Skeletal muscle tissue (tissue), 4 donors: ENCODE results near the gene VPS45. TPM values are rescaled to one million over a fixed set of nuclear protein-coding genes. Genes with fewer than 3 reads are reported as not detected.
A peak's percentile ranks its signal among the peaks of the same experiment; 100 is the strongest.

Source experiments
- H3K27ac ChIP-seq: one replicate; pipeline ENCODE4 v1.7.0; 2013; ENCODE audit warnings: mild to moderate bottlenecking, low read depth, low read length, inconsistent platforms
- H3K27me3 ChIP-seq, 3 donors: one replicate each; pipeline ENCODE4 v1.7.0; 2013; ENCODE audit warnings: low read length in 3 of 3; ENCODE audit not compliant: control insufficient read depth in 3 of 3, insufficient read depth in 3 of 3
- H3K36me3 ChIP-seq, 3 donors: one replicate each; pipeline ENCODE4 v1.7.0; 2013; ENCODE audit warnings: low read length in 3 of 3; ENCODE audit not compliant: control insufficient read depth in 3 of 3, insufficient read depth in 3 of 3
- H3K4me1 ChIP-seq, 3 donors: one replicate each; pipeline ENCODE4 v1.7.0; 2013; ENCODE audit warnings: low read length in 3 of 3, mild to moderate bottlenecking in 3 of 3; ENCODE audit not compliant: control insufficient read depth in 3 of 3, insufficient read depth in 3 of 3
- H3K4me3 ChIP-seq, 3 donors: one replicate each; pipeline ENCODE4 v1.7.0; 2013; ENCODE audit warnings: low read length in 3 of 3
- H3K9ac ChIP-seq, 3 donors: one replicate each; pipeline ENCODE4 v1.7.0; 2013; ENCODE audit warnings: low read length in 3 of 3, mild to moderate bottlenecking in 3 of 3, moderate library complexity in 2 of 3, low read depth in 1 of 3
- H3K9me3 ChIP-seq, 3 donors: one replicate each; pipeline ENCODE4 v1.7.0; 2013; ENCODE audit warnings: low read length in 3 of 3; ENCODE audit not compliant: control insufficient read depth in 3 of 3
- total RNA-seq: library from RNA; depleted of rRNA; stranded (reverse); fragments of >200 nt; gene quantifications from one replicate; pipeline ENCODE4 v1.2.3, GENCODE V29; 2014
- donor health status: Osteomylitis.

Gene VPS45
- total RNA-seq, 1 donor from 2014 or later, result 41.2 TPM

DNA sequence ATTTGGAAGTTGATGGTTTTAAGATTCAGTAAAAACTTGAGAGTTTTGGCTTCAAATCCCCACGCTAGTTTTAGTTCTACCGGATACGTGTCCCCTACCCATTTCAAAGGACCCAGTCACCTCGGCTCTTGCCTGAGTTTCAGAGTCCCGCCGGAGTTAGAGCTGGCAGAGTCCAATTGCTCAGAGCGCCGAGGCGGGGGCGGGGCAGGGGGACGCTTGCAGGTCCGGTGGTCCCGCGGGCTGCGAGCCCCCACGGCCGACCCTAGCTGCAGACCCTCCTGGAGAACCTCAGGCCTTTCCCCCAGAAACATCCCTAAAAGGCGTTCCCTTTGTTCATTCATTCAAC lies 765 bp upstream of the VPS45 start:
- peaks cover 16 to 26% (median 18%) of the 10 kb centered on the region in 3 donors for H3K4me1 ChIP-seq
- no peaks in the 10 kb centered on the region for H3K27me3 ChIP-seq
- no peaks in the 10 kb centered on the region for H3K9me3 ChIP-seq

GRCh38 chr1:150068109-150068435 lies 496 bp downstream of the VPS45 start:
- H3K9ac ChIP-seq, result peak overlapping the region; percentile 90 to 92 (median 91)
- peak overlapping the region; percentile 83 for H3K27ac ChIP-seq
- H3K9me3 ChIP-seq, result no peaks in the 10 kb centered on the region

More for the DNA sequence above, 765 bp upstream of the VPS45 start:
- H3K4me3 ChIP-seq, result peak overlapping the region; percentile 96 to 98 (median 97)
- peak overlapping the region; percentile 90 to 92 (median 91) for H3K9ac ChIP-seq
- peak overlapping the region; percentile 83 for H3K27ac ChIP-seq
- H3K36me3 ChIP-seq, result peaks cover 0 to 10% (median 6%) of the 10 kb centered on the region in 3 donors

GRCh38 chr1:150069923-150070322 lies 2.3 kb downstream of the VPS45 start:
- H3K36me3 ChIP-seq, result peaks cover 0 to 18% (median 15%) of the 10 kb centered on the region in 3 donors
- no peaks in the 10 kb centered on the region for H3K27me3 ChIP-seq
- no peak overlapping the region for H3K27ac ChIP-seq
- H3K9ac ChIP-seq, result no peak overlapping the region
- no peak overlapping the region for H3K4me3 ChIP-seq
- peaks cover 16 to 25% (median 18%) of the 10 kb centered on the region in 3 donors for H3K4me1 ChIP-seq
- H3K9me3 ChIP-seq, result no peaks in the 10 kb centered on the region

More at GRCh38 chr1:150068109-150068435, 496 bp downstream of the VPS45 start:
- Histone ChIP-seq H3K36me3 (peaks cover 0 to 14% (median 13%) of the 10 kb centered on the region in 3 donors), H3K4me3 (peak overlapping the region; percentile 96 to 98 (median 97)), H3K4me1 (peaks cover 16 to 26% (median 18%) of the 10 kb centered on the region in 3 donors), H3K27me3 (no peaks in the 10 kb centered on the region)

DNA sequence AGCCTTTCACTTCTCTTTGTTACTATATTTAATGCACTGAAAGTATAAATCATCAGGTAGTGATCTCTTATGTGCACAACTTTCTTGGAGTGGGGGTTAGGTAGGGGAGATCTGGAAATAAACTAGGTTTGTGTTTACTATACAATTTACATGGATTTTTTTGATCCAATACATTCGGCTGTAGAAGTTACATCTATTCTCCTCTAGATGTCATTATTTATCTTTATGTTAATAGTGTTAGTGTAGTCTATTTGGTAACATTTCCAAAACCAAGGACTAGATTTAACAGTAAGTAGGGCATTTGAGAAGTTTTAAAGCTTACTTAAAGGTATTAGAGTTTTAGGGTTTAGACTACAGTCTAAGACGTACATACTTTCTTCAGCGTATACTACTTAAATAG lies 5.4 kb downstream of the VPS45 start:
- Histone ChIP-seq H3K4me3 (no peak overlapping the region), H3K9me3 (no peaks in the 10 kb centered on the region), H3K36me3 (peaks cover 8 to 35% (median 30%) of the 10 kb centered on the region in 3 donors)

DNA sequence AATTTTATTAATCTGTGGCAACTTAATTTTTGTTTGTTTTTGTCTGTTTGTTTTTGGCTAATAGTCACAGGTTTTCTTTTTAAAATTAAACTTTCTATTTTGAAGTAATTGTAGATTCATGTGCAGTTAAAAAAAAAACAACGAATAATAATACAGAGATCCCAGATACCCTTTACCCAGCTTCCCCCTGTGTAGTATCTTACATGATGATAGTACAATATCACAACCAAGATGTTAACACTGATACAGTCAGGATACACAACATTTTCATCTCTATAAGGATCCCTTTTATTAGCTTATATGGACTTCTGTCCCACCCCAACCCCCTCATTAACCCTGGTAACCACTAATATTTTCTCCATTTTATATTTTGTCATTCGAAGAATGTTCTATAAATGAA lies 5.9 kb downstream of the VPS45 start:
- Histone ChIP-seq H3K4me1 (peaks cover 3 to 6% (median 5%) of the 10 kb centered on the region in 3 donors), H3K9ac (no peak overlapping the region), H3K36me3 (peaks cover 12 to 39% (median 36%) of the 10 kb centered on the region in 3 donors), H3K27ac (no peak overlapping the region), H3K4me3 (no peak overlapping the region), H3K27me3 (no peaks in the 10 kb centered on the region), H3K9me3 (no peaks in the 10 kb centered on the region)

More for the DNA sequence above, 5.4 kb downstream of the VPS45 start:
- Histone ChIP-seq H3K4me1 (peaks cover 5 to 8% (median 7%) of the 10 kb centered on the region in 3 donors), H3K27me3 (no peaks in the 10 kb centered on the region), H3K9ac (no peak overlapping the region), H3K27ac (no peak overlapping the region)

GRCh38 chr1:150076066-150076465 lies 8.5 kb downstream of the VPS45 start:
- peaks cover 0 to 6% (median 0%) of the 10 kb centered on the region in 3 donors for H3K4me1 ChIP-seq
- no peak overlapping the region for H3K4me3 ChIP-seq
- H3K27ac ChIP-seq, result no peak overlapping the region
- H3K9ac ChIP-seq, result no peak overlapping the region
- no peaks in the 10 kb centered on the region for H3K27me3 ChIP-seq
- H3K9me3 ChIP-seq, result no peaks in the 10 kb centered on the region
- peaks cover 16 to 39% (median 37%) of the 10 kb centered on the region in 3 donors for H3K36me3 ChIP-seq

DNA sequence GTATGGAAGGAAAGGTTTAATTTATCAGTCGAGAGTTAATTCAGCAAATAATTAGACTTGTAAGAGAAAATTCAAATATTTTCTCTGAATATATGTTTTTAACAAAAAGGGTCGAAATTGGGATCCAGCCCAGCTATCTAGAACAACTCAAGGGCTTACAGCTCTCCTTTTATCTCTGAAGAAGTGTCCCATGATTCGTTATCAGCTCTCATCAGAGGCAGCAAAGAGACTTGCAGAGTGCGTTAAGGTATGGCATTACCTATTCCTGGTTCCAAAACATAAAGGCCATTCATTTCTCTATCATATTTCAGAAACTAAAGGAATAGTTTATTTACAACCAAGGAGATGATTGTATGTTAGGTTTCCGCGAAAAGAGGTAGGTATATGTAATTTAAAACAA lies 9.4 kb downstream of the VPS45 start:
- Histone ChIP-seq H3K27ac (no peak overlapping the region), H3K27me3 (no peaks in the 10 kb centered on the region), H3K4me3 (no peak overlapping the region), H3K4me1 (peaks cover 0 to 6% (median 0%) of the 10 kb centered on the region in 3 donors), H3K36me3 (peaks cover 16 to 44% (median 41%) of the 10 kb centered on the region in 3 donors), H3K9me3 (no peaks in the 10 kb centered on the region), H3K9ac (peak overlapping the region in 1 of 3 donors; percentile 5)

DNA sequence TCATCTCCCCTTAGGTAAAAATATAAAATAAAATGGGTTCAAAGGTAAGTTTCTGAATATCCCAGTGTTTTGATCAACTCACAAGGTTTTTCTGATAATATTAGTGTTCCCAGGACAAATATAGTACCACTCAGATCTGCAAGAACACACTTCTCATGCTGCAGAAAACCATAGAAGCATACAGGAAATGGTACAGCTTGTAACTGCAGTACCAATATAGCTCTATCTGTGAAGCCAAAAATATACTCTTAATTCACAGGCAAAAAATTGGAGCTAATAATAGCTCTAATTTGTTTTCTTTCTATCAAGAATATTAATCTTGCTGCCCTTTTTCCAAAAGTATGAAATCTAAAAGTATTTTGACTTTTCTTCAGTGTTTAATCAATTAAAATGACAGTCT lies 13.2 kb downstream of the VPS45 start:
- Histone ChIP-seq H3K27me3 (no peaks in the 10 kb centered on the region), H3K27ac (no peak overlapping the region), H3K4me3 (no peak overlapping the region), H3K36me3 (peaks cover 24 to 54% (median 54%) of the 10 kb centered on the region in 3 donors), H3K9ac (peak overlapping the region in 1 of 3 donors; percentile 27), H3K9me3 (no peaks in the 10 kb centered on the region), H3K4me1 (peaks cover 0 to 6% (median 0%) of the 10 kb centered on the region in 3 donors)

GRCh38 chr1:150082494-150082893 lies 14.9 kb downstream of the VPS45 start:
- Histone ChIP-seq H3K36me3 (peaks cover 21 to 46% (median 44%) of the 10 kb centered on the region in 3 donors), H3K9me3 (no peaks in the 10 kb centered on the region), H3K4me1 (peaks cover 0 to 6% (median 0%) of the 10 kb centered on the region in 3 donors), H3K9ac (no peak overlapping the region), H3K4me3 (no peak overlapping the region), H3K27me3 (no peaks in the 10 kb centered on the region), H3K27ac (no peak overlapping the region)

DNA sequence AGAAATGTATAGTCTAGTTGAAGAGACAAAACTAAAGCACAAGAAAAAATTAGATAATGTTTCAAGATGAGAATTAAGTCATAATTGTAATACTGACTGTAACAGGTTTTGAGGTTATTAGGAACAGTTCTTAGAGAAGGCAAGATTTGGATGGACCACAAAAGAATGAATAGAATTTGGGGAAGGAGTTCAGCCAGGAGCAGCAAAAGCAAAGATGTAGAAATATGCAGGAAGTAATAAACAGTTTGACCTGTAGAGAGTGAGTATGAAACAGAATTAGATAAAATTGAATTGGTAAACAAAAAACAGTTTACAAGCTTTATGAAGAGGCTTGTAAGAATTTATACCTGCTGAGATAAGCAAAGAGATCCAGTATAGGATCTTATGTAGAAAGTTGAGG lies 16.3 kb downstream of the VPS45 start:
- no peak overlapping the region for H3K9ac ChIP-seq
- H3K27ac ChIP-seq, result no peak overlapping the region
- no peak overlapping the region for H3K4me3 ChIP-seq
- peaks cover 17 to 45% (median 39%) of the 10 kb centered on the region in 3 donors for H3K36me3 ChIP-seq
- no peaks in the 10 kb centered on the region for H3K9me3 ChIP-seq
- H3K27me3 ChIP-seq, result no peaks in the 10 kb centered on the region
- peaks cover 0 to 6% (median 0%) of the 10 kb centered on the region in 3 donors for H3K4me1 ChIP-seq
